Endothelial cell of umbilical vein (primary cell): ENCODE results near the gene TAS2R30. TPM values are rescaled to one million over a fixed set of nuclear protein-coding genes. Genes with fewer than 3 reads are reported as not detected.

Experiments used
- BruUV-seq: library from RNA; stranded (reverse); fragments of 400-500 nt; replicated peaks from 2 replicates; lab custom pipeline; 2021; lab: Mats Ljungman, UMichigan
- CTCF ChIA-PET: fragments of 300-600, 350-600 bp; sonication (Branson Sonifier 250); formaldehyde crosslinking; loops from one replicate; lab custom pipeline; 2021; ENCODE audit warnings: antibody characterized with exemption, inconsistent platforms; lab: Charles Lee
- POLR2A ChIA-PET: fragments of 300-600, 350-600 bp; sonication (Branson Sonifier 250); formaldehyde crosslinking; loops from one replicate; lab custom pipeline; 2021; ENCODE audit warnings: antibody characterized with exemption, inconsistent platforms; lab: Charles Lee
- DNase-seq: peaks from one replicate; pipeline ENCODE4 v3.0.0-alpha.2; 2011; ENCODE audit warnings: low read depth, low spot score
- FAIRE-seq: peaks from 2 replicates; lab custom pipeline; 2011; peaks lifted over from hg19 to GRCh38; lab: Jason Lieb, UNC
- H2AFZ ChIP-seq: 2 replicates; pipeline ENCODE4 v1.6.0; 2012; ENCODE audit warnings: low read depth, low read length, control low read depth, inconsistent platforms
- H3K27ac ChIP-seq: 2 replicates; pipeline ENCODE4 v1.5.1; 2011; ENCODE audit warnings: low read depth, mild to moderate bottlenecking, control low read depth, low read length, moderate library complexity; ENCODE audit not compliant: insufficient read depth
- H3K27me3 ChIP-seq, 2 experiments: 2 replicates each; pipeline versions ENCODE4 v1.6.0 to v1.6.1; 2011; ENCODE audit warnings: low read length in 2 of 2, mixed read lengths in 1 of 2; ENCODE audit not compliant: control insufficient read depth in 2 of 2, insufficient read depth in 2 of 2
- H3K36me3 ChIP-seq, 2 experiments: 2 replicates in 1 of 2; 3 replicates in 1 of 2; pipeline ENCODE4 v1.5.1; 2011; ENCODE audit warnings: low read length in 2 of 2, mild to moderate bottlenecking in 1 of 2, moderate library complexity in 1 of 2; ENCODE audit not compliant: control insufficient read depth in 2 of 2, insufficient read depth in 2 of 2; ENCODE audit errors: extremely low read depth in 1 of 2
- H3K4me1 ChIP-seq: 3 replicates; pipeline ENCODE4 v1.5.1; 2011; ENCODE audit warnings: mild to moderate bottlenecking, low read length; ENCODE audit not compliant: control insufficient read depth, insufficient read depth; ENCODE audit errors: extremely low read depth
- H3K4me2 ChIP-seq: 2 replicates; pipeline ENCODE4 v1.6.1; 2011; ENCODE audit warnings: low read length, control low read depth, mixed read lengths; ENCODE audit not compliant: insufficient read depth
- H3K4me3 ChIP-seq, 3 experiments: fragments of 200-600 bp in 1 of 3; sonication (generic), shearing (Covaris generic) in 1 of 3; replicated peaks in 1 of 3; 2 replicates each; pipeline ENCODE4 v1.5.1; 2011 to 2016; ENCODE audit warnings: control low read depth in 3 of 3, low read length in 3 of 3, mild to moderate bottlenecking in 2 of 3, inconsistent platforms in 1 of 3, low read depth in 1 of 3, moderate library complexity in 1 of 3; ENCODE audit not compliant: insufficient read depth in 1 of 3
- H3K79me2 ChIP-seq: 2 replicates; pipeline ENCODE4 v1.6.0; 2012; ENCODE audit warnings: low read length, inconsistent platforms; ENCODE audit not compliant: control insufficient read depth, insufficient read depth
- H3K9ac ChIP-seq: replicated peaks from 2 replicates; pipeline ENCODE3; 2011; ENCODE audit warnings: low read length, control low read depth; ENCODE audit not compliant: insufficient read depth; ENCODE audit errors: extremely low read depth
- H3K9me1 ChIP-seq: replicated peaks from 3 replicates; pipeline ENCODE4 v1.6.0; 2011; ENCODE audit warnings: mild to moderate bottlenecking, low read length; ENCODE audit not compliant: control insufficient read depth, insufficient read depth; ENCODE audit errors: extremely low read depth
- H3K9me3 ChIP-seq: replicated peaks from 2 replicates; pipeline ENCODE4 v1.5.1; 2012; ENCODE audit warnings: low read length, inconsistent platforms; ENCODE audit not compliant: control insufficient read depth, insufficient read depth
- H4K20me1 ChIP-seq: replicated peaks from 2 replicates; pipeline ENCODE3; 2011; ENCODE audit warnings: mild to moderate bottlenecking, low read length; ENCODE audit not compliant: control insufficient read depth, insufficient read depth; ENCODE audit errors: extremely low read depth
- CTCF ChIP-seq, 2 donors: IDR thresholded peaks; 1 replicate in 1 of 2; 2 replicates in 1 of 2; pipeline ENCODE4 v1.5.1; 2011; ENCODE audit warnings: low read length in 2 of 2, mild to moderate bottlenecking in 2 of 2, moderate library complexity in 2 of 2, control low read depth in 1 of 2, inconsistent platforms in 1 of 2, low read depth in 1 of 2; ENCODE audit not compliant: insufficient read depth in 1 of 2; ENCODE audit errors: extremely low read depth in 1 of 2
- EZH2 ChIP-seq: IDR thresholded peaks from 2 replicates; pipeline ENCODE4 v1.6.1; 2012; ENCODE audit warnings: borderline replicate concordance, low read depth, mild to moderate bottlenecking, moderate library complexity, low read length, inconsistent platforms; ENCODE audit not compliant: severe bottlenecking
- FOS ChIP-seq: IDR thresholded peaks from 2 replicates; pipeline ENCODE4 v1.6.1; 2011; ENCODE audit warnings: mild to moderate bottlenecking, low read length, moderate library complexity, borderline replicate concordance; ENCODE audit not compliant: insufficient read depth
- GATA2 ChIP-seq: IDR thresholded peaks from 2 replicates; pipeline ENCODE4 v1.7.0; 2011; ENCODE audit warnings: low read depth, mild to moderate bottlenecking, moderate library complexity, mixed read lengths, low read length; ENCODE audit not compliant: insufficient read length, insufficient read depth
- JUN ChIP-seq: IDR thresholded peaks from 2 replicates; pipeline ENCODE4 v1.6.1; 2011; ENCODE audit warnings: borderline replicate concordance, low read depth; ENCODE audit not compliant: insufficient read length, insufficient read depth
- MAX ChIP-seq: IDR thresholded peaks from 2 replicates; pipeline ENCODE4 v1.6.1; 2011; ENCODE audit not compliant: insufficient read depth, insufficient read length
- MYC ChIP-seq: IDR thresholded peaks from one replicate; pipeline ENCODE4 v1.6.1; 2011; ENCODE audit warnings: mild to moderate bottlenecking, low read depth, low read length
- POLR2A ChIP-seq: IDR thresholded peaks from 2 replicates; pipeline ENCODE4 v1.6.1; 2012; ENCODE audit warnings: low read depth, mild to moderate bottlenecking, control low read depth, low read length
- POLR2AphosphoS5 ChIP-seq: IDR thresholded peaks from 2 replicates; pipeline ENCODE4 v1.6.1; 2012; ENCODE audit warnings: low read depth, mild to moderate bottlenecking, control low read depth, low read length, moderate library complexity; ENCODE audit not compliant: insufficient read depth
- dilution Hi-C: fragments of 300-500 bp; cut with MboI; formaldehyde crosslinking; loops from one replicate; pipeline ENCODE4 v1.15.0; 2019; ENCODE audit warnings: low sequenced_read_pairs; ENCODE audit not compliant: extremely low pct_ligation_motif_present
- intact Hi-C: fragments of 100-400 bp; cut with micrococcal nuclease; formaldehyde crosslinking; loops from one replicate; pipeline ENCODE4 v1.10.0; 2022
- polyA plus RNA-seq, 4 experiments: library from polyadenylated mRNA; depleted of rRNA in 3 of 4; stranded (reverse) in 3 of 4; unstranded in 1 of 4; fragments of >200 nt; gene quantifications; 2 replicates each; pipeline versions ENCODE4 v1.2.1 to v1.2.3, GENCODE V29; 2011 to 2012; ENCODE audit warnings: missing spikeins in 1 of 4
- total RNA-seq: library from RNA; stranded (reverse); gene quantifications from 2 replicates; pipeline ENCODE4 v1.2.3, GENCODE V29; 2021

The TAS2R30 gene
- total and polyA plus RNA-seq, 2 donors (not counting 3 experiments of a cell fraction or from before 2014, with no cell fraction given): 0.26 to 5.2 TPM

- Histone ChIP-seq H3K4me1 (no peaks in the 10 kb centered on the region), H3K27ac (no peak overlapping the region), H3K4me3 (no peak overlapping the region), H2AFZ (no peak overlapping the region), H4K20me1 (peaks cover 8% of the 10 kb centered on the region), H3K4me2 (no peak overlapping the region), H3K9me1 (no peaks in the 10 kb centered on the region), H3K27me3 (no peaks in the 10 kb centered on the region), H3K9ac (no peak overlapping the region), H3K9me3 (no peaks in the 10 kb centered on the region), H3K79me2 (peaks cover 47% of the 10 kb centered on the region), H3K36me3 (no peaks in the 10 kb centered on the region)
- FAIRE-seq (no peak), DNase-seq (no peak)
- intact Hi-C loops (no loop called here), dilution Hi-C loops (no loop called here)
- no TSS peak for BruUV-seq
- CTCF ChIA-PET: no interaction called here
- POLR2A ChIA-PET: no interaction called here
- TF ChIP-seq JUN (no peak), FOS (no peak), GATA2 (no peak), EZH2 (no peak), MAX (no peak), POLR2AphosphoS5 (no peak), MYC (no peak), CTCF (IDR thresholded peaks at IDR 0.05; ENCODE audit: extremely low read depth in 1 of 2, insufficient read depth in 1 of 2, low read depth in 1 of 2, low read length in 2 of 2) (no peak), POLR2A (no peak)
Observed at GRCh38 chr12:11152725-11153124, 18.3 kb upstream of the TAS2R30 start.
